ENCODE measurements around the gene GMDS. TPM values are rescaled to one million over a fixed set of nuclear protein-coding genes. Genes with fewer than 3 reads are reported as not detected.

GMDS gene
- total and polyA plus RNA-seq, 11 donors: 4.5 to 10.7 (median 7.0) TPM

GRCh38 chr6:1885576-1886011 lies 359.8 kb downstream of the GMDS start:
- WGBS, 4 donors: 81 to 89% (median 85%) methylated on average over 12 of the region's 12 CpGs
- TF ChIP-seq POLR2A (IDR thresholded peaks at IDR 0.05): no peak
- no peak for TF ChIP-seq CTCF (IDR thresholded peaks at IDR 0.05)
- no peak for DNase-seq
- H3K36me3 ChIP-seq: no peaks in the 10 kb centered on the region
- H3K27me3 ChIP-seq: no peaks in the 10 kb centered on the region
- no peaks in the 10 kb centered on the region for H3K9me3 ChIP-seq
- no peak overlapping the region for H3K27ac ChIP-seq
- H3K4me1 ChIP-seq: no peaks in the 10 kb centered on the region
- intact Hi-C loops (cut with DNase I): no loop called here
- no peak overlapping the region for H3K4me3 ChIP-seq
- ATAC-seq: no peak

- no peak for DNase-seq
- H3K4me1 ChIP-seq: no peaks in the 10 kb centered on the region
- no peaks in the 10 kb centered on the region for H3K9me3 ChIP-seq
- no peaks in the 10 kb centered on the region for H3K36me3 ChIP-seq
- no peak for ATAC-seq
- no peak overlapping the region for H3K27ac ChIP-seq
- 87 to 94% (median 89%) methylated on average over 2 of the region's 2 CpGs for WGBS, 4 donors
- no peaks in the 10 kb centered on the region for H3K27me3 ChIP-seq
- intact Hi-C loops (cut with DNase I): no loop called here
- H3K4me3 ChIP-seq: no peak overlapping the region
- no peak for TF ChIP-seq POLR2A (IDR thresholded peaks at IDR 0.05)
Observed at GRCh38 chr6:1884313-1884712, 361.1 kb downstream of the GMDS start.

GRCh38 chr6:1878330-1878729 lies 367.1 kb downstream of the GMDS start:
- no peak for ATAC-seq
- intact Hi-C loops (cut with DNase I): no loop called here
- 96 to 99% (median 96%) methylated on average over 5 of the region's 5 CpGs for WGBS, 4 donors

GRCh38 chr6:1873781-1874180 lies 371.6 kb downstream of the GMDS start:
- 57 to 69% (median 64%) methylated on average over 11 of the region's 11 CpGs for WGBS, 4 donors
- H3K27me3 ChIP-seq: peaks cover 0 to 13% (median 0%) of the 10 kb centered on the region in 9 donors
- DNase-seq (no peak), ATAC-seq (no peak)
- H3K4me3 ChIP-seq: no peak overlapping the region
- TF ChIP-seq CTCF (IDR thresholded peaks at IDR 0.05) (no peak), POLR2A (IDR thresholded peaks at IDR 0.05) (no peak)
- intact Hi-C loops (cut with DNase I): no loop called here
- no peaks in the 10 kb centered on the region for H3K36me3 ChIP-seq
- H3K9me3 ChIP-seq: no peaks in the 10 kb centered on the region
- no peak overlapping the region for H3K27ac ChIP-seq
- H3K4me1 ChIP-seq: peaks cover 0 to 18% (median 6%) of the 10 kb centered on the region in 12 donors

More at GRCh38 chr6:1878330-1878729, 367.1 kb downstream of the GMDS start:
- no peak for TF ChIP-seq CTCF (IDR thresholded peaks at IDR 0.05)
- TF ChIP-seq POLR2A (IDR thresholded peaks at IDR 0.05): no peak
- Histone ChIP-seq H3K9me3 (no peaks in the 10 kb centered on the region), H3K4me3 (no peak overlapping the region), H3K27ac (no peak overlapping the region), H3K36me3 (no peaks in the 10 kb centered on the region), H3K27me3 (peaks cover 0 to 3% (median 0%) of the 10 kb centered on the region in 9 donors), H3K4me1 (peaks cover 0 to 3% (median 0%) of the 10 kb centered on the region in 12 donors)
- no peak for DNase-seq

GRCh38 chr6:1872649-1873131 lies 372.7 kb downstream of the GMDS start:
- Histone ChIP-seq H3K4me1 (peaks cover 0 to 18% (median 6%) of the 10 kb centered on the region in 12 donors), H3K9me3 (no peaks in the 10 kb centered on the region), H3K4me3 (peak overlapping the region in 1 of 12 donors; percentile 7), H3K27ac (no peak overlapping the region), H3K36me3 (no peaks in the 10 kb centered on the region), H3K27me3 (peaks cover 0 to 24% (median 0%) of the 10 kb centered on the region in 9 donors)
- DNase-seq (peak in 2 of 5 donors; percentile 37 to 55), ATAC-seq (peak in 3 of 4 donors; percentile 66 to 89 (median 70))
- intact Hi-C loops (cut with DNase I): no loop called here
- WGBS, 4 donors: 37 to 48% (median 43%) methylated on average over 11 of the region's 11 CpGs
- TF ChIP-seq CTCF (IDR thresholded peaks at IDR 0.05): no peak
- no peak for TF ChIP-seq POLR2A (IDR thresholded peaks at IDR 0.05)

Measured in heart left ventricle (tissue), 16 donors.